H1 (cell line): Measurements from ENCODE around the gene RALGAPA1. TPM values are rescaled to one million over a fixed set of nuclear protein-coding genes. Genes with fewer than 3 reads are reported as not detected.

ENCODE experiments used
- CTCF ChIA-PET: fragments of 300-600 bp; sonication (Branson Sonifier 250); formaldehyde crosslinking; loops from one replicate; lab custom pipeline; 2021; ENCODE audit not compliant: partially characterized antibody; lab: Charles Lee
- POLR2A ChIA-PET: fragments of 300-600 bp; sonication (Branson Sonifier 250); formaldehyde crosslinking; loops from one replicate; lab custom pipeline; 2021; ENCODE audit warnings: inconsistent platforms; ENCODE audit not compliant: partially characterized antibody; lab: Charles Lee
- DNase-seq, 2 experiments: peaks; one replicate each; pipeline versions ENCODE4 v3.0.0 to v3.0.0-alpha.2; 2010 to 2022; ENCODE audit warnings: low spot score in 2 of 2, low read depth in 1 of 2, mixed read lengths in 1 of 2
- FAIRE-seq: peaks from 2 replicates; lab custom pipeline; 2011; peaks lifted over from hg19 to GRCh38; lab: Jason Lieb, UNC
- H2AFZ ChIP-seq: 2 replicates; pipeline ENCODE4 v1.8.1; 2012; ENCODE audit warnings: low read length, inconsistent platforms
- H2AK5ac ChIP-seq: 2 replicates; pipeline ENCODE4 v1.6.1; 2013; ENCODE audit warnings: low read depth, low read length
- H2BK120ac ChIP-seq: replicated peaks from 2 replicates; pipeline ENCODE3; 2013; ENCODE audit warnings: low read depth, low read length, inconsistent platforms
- H2BK12ac ChIP-seq: 2 replicates; pipeline ENCODE4 v1.6.1; 2013; ENCODE audit warnings: low read depth, low read length
- H2BK15ac ChIP-seq: 2 replicates; pipeline ENCODE4 v1.6.1; 2013; ENCODE audit warnings: low read length
- H2BK20ac ChIP-seq: 2 replicates; pipeline ENCODE4 v1.6.1; 2013; ENCODE audit warnings: low read length
- H2BK5ac ChIP-seq: 2 replicates; pipeline ENCODE4 v1.6.1; 2013; ENCODE audit warnings: low read depth, low read length
- H3K14ac ChIP-seq: 2 replicates; pipeline ENCODE4 v1.6.1; 2013; ENCODE audit warnings: inconsistent platforms; ENCODE audit not compliant: insufficient read length
- H3K18ac ChIP-seq: 2 replicates; pipeline ENCODE4 v1.6.1; 2013; ENCODE audit warnings: low read length; ENCODE audit errors: extremely low read depth
- H3K23ac ChIP-seq: 2 replicates; pipeline ENCODE4 v1.6.1; 2013; ENCODE audit warnings: inconsistent platforms; ENCODE audit not compliant: insufficient read length
- H3K23me2 ChIP-seq: 2 replicates; pipeline ENCODE4 v1.6.1; 2013; ENCODE audit warnings: low read depth, low read length
- H3K27ac ChIP-seq: 2 replicates; pipeline ENCODE4 v1.6.1; 2011; ENCODE audit warnings: low read depth, low read length, inconsistent platforms
- H3K27me3 ChIP-seq, 4 experiments: replicated peaks in 1 of 4; 1 replicate in 1 of 4; 2 replicates in 3 of 4; pipeline versions ENCODE4 v1.6.1 to v1.8.1; 2011 to 2013; ENCODE audit warnings: low read length in 3 of 4, mild to moderate bottlenecking in 3 of 4, inconsistent platforms in 2 of 4, mixed read lengths in 2 of 4, moderate library complexity in 1 of 4; ENCODE audit not compliant: control insufficient read depth in 3 of 4, insufficient read depth in 3 of 4; ENCODE audit errors: extremely low read depth in 1 of 4
- H3K36me3 ChIP-seq, 4 experiments: 2 replicates each; pipeline versions ENCODE4 v1.6.1 to v1.8.1; 2011 to 2013; ENCODE audit warnings: mild to moderate bottlenecking in 4 of 4, low read length in 3 of 4, moderate library complexity in 2 of 4, control low read depth in 1 of 4, inconsistent platforms in 1 of 4; ENCODE audit not compliant: insufficient read depth in 4 of 4, control insufficient read depth in 2 of 4
- H3K4ac ChIP-seq: replicated peaks from 2 replicates; pipeline ENCODE3; 2013; ENCODE audit warnings: low read length, low read depth, mixed read lengths, inconsistent platforms; ENCODE audit not compliant: insufficient read length
- H3K4me1 ChIP-seq, 4 experiments: replicated peaks in 1 of 4; 1 replicate in 1 of 4; 2 replicates in 3 of 4; pipeline versions ENCODE4 v1.6.1 to v1.8.1; 2011 to 2013; ENCODE audit warnings: low read length in 3 of 4, inconsistent platforms in 2 of 4, mixed read lengths in 1 of 4; ENCODE audit not compliant: insufficient read depth in 4 of 4, control insufficient read depth in 3 of 4
- H3K4me2 ChIP-seq, 2 experiments: 2 replicates each; pipeline versions ENCODE4 v1.6.1 to v1.8.1; 2011 to 2013; ENCODE audit warnings: low read depth in 2 of 2, low read length in 2 of 2, control low read depth in 1 of 2, inconsistent platforms in 1 of 2, mild to moderate bottlenecking in 1 of 2; ENCODE audit not compliant: insufficient read depth in 1 of 2
- H3K4me3 ChIP-seq, 4 experiments: fragments of 200-600, 300-600 bp in 1 of 4; sonication (generic), shearing (Covaris generic), sonication (Bioruptor Twin) in 1 of 4; 2 replicates each; pipeline versions ENCODE4 v1.5.1 to v1.8.1; 2011 to 2016; ENCODE audit warnings: low read length in 4 of 4, low read depth in 3 of 4, control low read depth in 2 of 4, inconsistent platforms in 2 of 4, mild to moderate bottlenecking in 2 of 4, mixed read lengths in 1 of 4, moderate library complexity in 1 of 4; ENCODE audit not compliant: insufficient read depth in 2 of 4; ENCODE audit errors: extremely low read depth in 1 of 4
- H3K56ac ChIP-seq: replicated peaks from 2 replicates; pipeline ENCODE3; 2013; ENCODE audit warnings: low read depth, mild to moderate bottlenecking, mixed read lengths, low read length, inconsistent platforms; ENCODE audit not compliant: insufficient read length
- H3K79me1 ChIP-seq: 2 replicates; pipeline ENCODE4 v1.6.1; 2013; ENCODE audit warnings: low read depth, low read length, control low read depth
- H3K79me2 ChIP-seq, 2 experiments: 2 replicates each; pipeline versions ENCODE4 v1.6.1 to v1.8.1; 2012 to 2013; ENCODE audit warnings: low read length in 2 of 2, mild to moderate bottlenecking in 2 of 2, inconsistent platforms in 1 of 2; ENCODE audit not compliant: insufficient read depth in 2 of 2, control insufficient read depth in 1 of 2
- H3K9ac ChIP-seq, 4 experiments: replicated peaks in 1 of 4; 1 replicate in 1 of 4; 2 replicates in 3 of 4; pipeline versions ENCODE4 v1.6.1 to v1.8.1; 2011 to 2013; ENCODE audit warnings: low read depth in 3 of 4, low read length in 3 of 4, control low read depth in 2 of 4, mild to moderate bottlenecking in 2 of 4, moderate library complexity in 2 of 4, inconsistent platforms in 1 of 4; ENCODE audit errors: extremely low read depth in 1 of 4
- H3K9me3 ChIP-seq, 2 experiments: 2 replicates each; pipeline versions ENCODE4 v1.6.1 to v1.8.1; 2012 to 2013; ENCODE audit warnings: mild to moderate bottlenecking in 2 of 2, moderate library complexity in 2 of 2, control low read depth in 1 of 2, inconsistent platforms in 1 of 2, low read depth in 1 of 2, low read length in 1 of 2, mixed read lengths in 1 of 2; ENCODE audit not compliant: insufficient read depth in 2 of 2
- H4K20me1 ChIP-seq, 2 experiments: replicated peaks in 1 of 2; 2 replicates each; pipeline versions ENCODE3 to v1.8.1; 2011 to 2013; ENCODE audit warnings: inconsistent platforms in 2 of 2, low read length in 2 of 2, mild to moderate bottlenecking in 1 of 2; ENCODE audit not compliant: insufficient read depth in 2 of 2, control insufficient read depth in 1 of 2
- H4K5ac ChIP-seq: 2 replicates; pipeline ENCODE4 v1.6.1; 2013; ENCODE audit warnings: low read length, low read depth, mixed read lengths, inconsistent platforms; ENCODE audit not compliant: insufficient read length
- H4K8ac ChIP-seq: 2 replicates; pipeline ENCODE4 v1.8.0; 2013; ENCODE audit warnings: mild to moderate bottlenecking, moderate library complexity, low read length, inconsistent platforms; ENCODE audit not compliant: insufficient read depth; ENCODE audit errors: extremely low read depth
- H4K91ac ChIP-seq: replicated peaks from 2 replicates; pipeline ENCODE3; 2013; ENCODE audit warnings: low read length, mixed read lengths, inconsistent platforms; ENCODE audit not compliant: insufficient read length
- BACH1 ChIP-seq: IDR thresholded peaks from 2 replicates; pipeline ENCODE4 v1.6.1; 2012; ENCODE audit warnings: low read length, improper control_type of control experiment
- CBX8 ChIP-seq: fragments of 300-800, 300-1000 bp; sonication (generic); IDR thresholded peaks from 2 replicates; pipeline ENCODE4 v1.7.1; 2016; ENCODE audit warnings: low read depth, low read length, borderline replicate concordance
- EGR1 ChIP-seq: IDR thresholded peaks from 2 replicates; pipeline ENCODE4 v1.6.1; 2011; ENCODE audit warnings: low read depth, low read length, borderline replicate concordance
- KDM1A ChIP-seq: fragments of 200-600, 300-600 bp; sonication (generic); IDR thresholded peaks from 2 replicates; pipeline ENCODE4 v1.7.1; 2016; ENCODE audit warnings: mild to moderate bottlenecking, low read length, borderline replicate concordance
- RFX5 ChIP-seq: IDR thresholded peaks from 2 replicates; pipeline ENCODE4 v1.6.1; 2011; ENCODE audit warnings: low read depth, low read length, improper control_type of control experiment, borderline replicate concordance
- RXRA ChIP-seq: IDR thresholded peaks from 2 replicates; pipeline ENCODE4 v1.6.1; 2011; ENCODE audit warnings: low read depth, mild to moderate bottlenecking, low read length, moderate library complexity; ENCODE audit not compliant: insufficient read depth
- SIRT6 ChIP-seq: IDR thresholded peaks from one replicate; pipeline ENCODE4 v1.7.1; 2012; ENCODE audit warnings: low read length, inconsistent platforms
- polyA plus RNA-seq, 7 experiments: library from polyadenylated mRNA; depleted of rRNA in 3 of 7; stranded (reverse) in 5 of 7; unstranded in 2 of 7; fragments of >200 nt in 5 of 7; fragments of 200-250 nt in 2 of 7; gene quantifications; 1 replicate in 5 of 7; 2 replicates in 1 of 7; 4 replicates in 1 of 7; pipeline versions ENCODE4 v1.2.1 to v1.2.3, GENCODE V29; 2011 to 2013; ENCODE audit warnings: missing spikeins in 2 of 7, mixed read lengths in 2 of 7
- total RNA-seq: library from RNA; stranded (reverse); fragmentation: NEBNext Ultra II Directional; extraction: Animal tissue kit (Norgen Biotek cat#: 25700); gene quantifications from 2 replicates; pipeline ENCODE4 v1.2.1, GENCODE V29; 2021

RALGAPA1 gene
- total and polyA plus RNA-seq, 2 of the 8 experiments (the other 6 are each of a cell fraction or from before 2014, with no cell fraction given) = 4.2 to 26.7 TPM

DNA sequence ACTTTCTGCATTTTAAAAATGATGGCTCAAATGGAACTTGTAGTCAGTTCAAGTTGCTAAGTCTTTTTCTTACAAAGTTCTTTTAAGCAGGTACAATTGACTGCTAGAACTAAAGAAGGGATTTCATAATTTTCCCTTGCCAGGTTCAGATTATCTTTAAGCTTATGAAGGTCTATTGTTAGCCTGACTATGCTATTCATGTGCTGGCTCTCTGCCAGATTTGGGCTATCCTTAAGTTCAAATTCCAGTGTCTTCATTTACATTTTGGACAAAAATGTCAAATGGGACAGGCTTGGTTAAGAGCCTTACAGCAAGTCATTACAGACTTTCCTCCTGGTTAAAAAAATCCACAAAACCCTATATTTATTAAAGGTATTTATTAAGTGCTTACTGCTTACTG, 232.8 kb downstream of the RALGAPA1 start:
- TF ChIP-seq CBX8 = no peak
- no peak for TF ChIP-seq SIRT6
- no peak for TF ChIP-seq BACH1
- no peak for TF ChIP-seq RXRA
- no peak for TF ChIP-seq KDM1A
- no peak for TF ChIP-seq EGR1
- TF ChIP-seq RFX5 = no peak
- no peak for DNase-seq
- H3K9ac ChIP-seq = no peak overlapping the region
- H4K5ac ChIP-seq = no peak overlapping the region
- no peaks in the 10 kb centered on the region for H3K4me1 ChIP-seq
- H2BK5ac ChIP-seq = no peak overlapping the region
- no peak overlapping the region for H2AFZ ChIP-seq
- H3K4me3 ChIP-seq = no peak overlapping the region
- H3K14ac ChIP-seq = no peak overlapping the region
- no peak overlapping the region for H2AK5ac ChIP-seq
- H2BK15ac ChIP-seq = no peak overlapping the region
- H3K23me2 ChIP-seq = no peaks in the 10 kb centered on the region
- H2BK12ac ChIP-seq = no peak overlapping the region
- H4K8ac ChIP-seq = no peak overlapping the region
- no peaks in the 10 kb centered on the region for H4K20me1 ChIP-seq
- H3K27ac ChIP-seq = no peak overlapping the region
- POLR2A ChIA-PET = no interaction called here
- CTCF ChIA-PET = interaction anchor here (0.6 to 1.0 kb wide), 2 partner anchors 18 to 94 kb away, joined by 3 read pairs; no protein-coding TSS in a partner anchor
- H3K79me1 ChIP-seq = no peaks in the 10 kb centered on the region
- FAIRE-seq = no peak
- no peak overlapping the region for H3K4me2 ChIP-seq
- no peaks in the 10 kb centered on the region for H3K9me3 ChIP-seq
- H3K4ac ChIP-seq = no peak overlapping the region
- no peaks in the 10 kb centered on the region for H3K36me3 ChIP-seq
- H2BK20ac ChIP-seq = no peak overlapping the region
- no peak overlapping the region for H3K56ac ChIP-seq
- H2BK120ac ChIP-seq = no peak overlapping the region
- no peak overlapping the region for H4K91ac ChIP-seq
- H3K27me3 ChIP-seq = no peaks in the 10 kb centered on the region
- no peak overlapping the region for H3K23ac ChIP-seq
- no peaks in the 10 kb centered on the region for H3K79me2 ChIP-seq
- H3K18ac ChIP-seq = no peak overlapping the region
